Measurements from ENCODE around the gene ERF. TPM values are rescaled to one million over a fixed set of nuclear protein-coding genes. Genes with fewer than 3 reads are reported as not detected.

Gene ERF
- total RNA-seq, 1 donor from 2014 or later, result 43.1 TPM

- TF ChIP-seq EZH2 (IDR thresholded peaks at IDR 0.05) (no peak), EZH2phosphoT487 (IDR thresholded peaks at IDR 0.05) (no peak), CTCF (IDR thresholded peaks at IDR 0.05) (no peak)
- no peak overlapping the region for H2AFZ ChIP-seq (replicated peaks)
- H3K9me3 ChIP-seq (ENCODE audit: low read depth), result no peaks in the 10 kb centered on the region
- peaks cover 48% of the 10 kb centered on the region for H3F3A ChIP-seq (ENCODE audit: low read depth)
- no peak for DNase-seq (ENCODE audit: low spot score)
- no peak overlapping the region for H3K27ac ChIP-seq
- Mint-ChIP-seq H3K4me1 (peaks cover 37% of the 10 kb centered on the region), H3K9me3 (no peaks in the 10 kb centered on the region), H3K36me3 (peaks cover 2% of the 10 kb centered on the region), H3K27me3 (ENCODE audit: insufficient read depth, low read depth) (peaks cover 8% of the 10 kb centered on the region), H3K4me3 (peak overlapping the region; percentile 70), H3K27ac (no peak overlapping the region)
- no peak overlapping the region for H3K4me3 ChIP-seq
- peaks cover 87% of the 10 kb centered on the region for H4K20me1 ChIP-seq (ENCODE audit: low read depth)
- peaks cover 17% of the 10 kb centered on the region for H3K4me1 ChIP-seq
- no peak overlapping the region for H3K4me2 ChIP-seq
- H3K27me3 ChIP-seq, result no peaks in the 10 kb centered on the region
- peaks cover 59% of the 10 kb centered on the region for H3K79me2 ChIP-seq (ENCODE audit: low read depth)
- no peaks in the 10 kb centered on the region for H3K36me3 ChIP-seq
- H3K9ac ChIP-seq, result no peak overlapping the region
These were observed 5.2 kb downstream of the ERF start for GRCh38 chr19:42249769-42250168.

- peaks cover 54% of the 10 kb centered on the region for H3K79me2 ChIP-seq (ENCODE audit: low read depth)
- no peak overlapping the region for H3K4me2 ChIP-seq
These were observed 5.7 kb downstream of the ERF start for GRCh38 chr19:42249149-42249750.

DNA sequence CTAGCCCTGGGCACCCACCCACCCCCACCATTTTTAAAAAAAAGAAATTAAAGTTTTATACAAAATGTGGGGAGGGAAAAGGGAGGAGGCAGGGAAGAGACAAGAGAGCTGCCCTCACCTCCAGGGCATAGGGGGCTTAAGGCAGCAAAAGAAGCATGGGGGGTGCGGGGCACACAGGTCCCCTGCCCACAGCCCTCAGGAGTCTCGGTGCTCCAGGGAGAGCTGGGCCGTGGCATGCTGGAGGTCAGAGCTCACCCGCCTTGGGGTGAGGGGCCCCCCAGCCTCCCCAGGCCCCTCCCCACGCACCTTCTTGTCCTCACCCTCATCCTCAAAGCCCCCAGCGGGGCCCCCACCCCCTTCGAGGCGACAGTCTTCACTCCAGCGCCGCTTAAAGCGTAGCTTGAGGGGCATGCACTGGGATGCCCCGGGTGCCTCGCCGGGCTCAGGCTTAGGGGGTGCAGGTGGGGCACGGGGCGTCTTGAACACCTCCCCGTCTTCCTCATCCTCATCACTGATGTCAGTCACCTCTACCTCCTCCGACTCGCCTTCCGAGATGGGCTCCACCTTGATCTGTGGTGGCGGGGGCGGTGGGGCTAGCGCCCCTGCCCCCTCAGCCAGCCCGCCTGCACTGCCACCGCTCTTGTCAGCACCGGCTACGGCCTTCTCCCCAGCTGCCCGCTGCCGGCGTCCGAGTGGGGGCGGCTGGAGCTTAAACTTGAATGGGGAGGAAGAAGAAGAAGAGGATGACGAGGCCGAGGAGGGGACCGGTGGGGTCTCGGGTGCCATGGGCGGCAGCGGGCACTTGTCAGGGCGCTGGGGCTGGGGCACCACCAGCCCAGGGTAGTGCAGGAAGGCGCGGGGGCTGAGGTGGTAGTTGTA lies 6.4 kb downstream of the ERF start:
- no peak overlapping the region for H3K4me2 ChIP-seq
- H3K4me1 Mint-ChIP-seq, result peaks cover 44% of the 10 kb centered on the region
- no peak overlapping the region for H3K4me3 ChIP-seq
- H3K36me3 ChIP-seq, result no peaks in the 10 kb centered on the region
- no peak overlapping the region for H3K27ac ChIP-seq
- peaks cover 2% of the 10 kb centered on the region for H3K36me3 Mint-ChIP-seq
- H3K4me3 Mint-ChIP-seq, result no peak overlapping the region
- H2AFZ ChIP-seq (replicated peaks), result no peak overlapping the region
- peaks cover 86% of the 10 kb centered on the region for H4K20me1 ChIP-seq (ENCODE audit: low read depth)
- no peak for TF ChIP-seq EZH2 (IDR thresholded peaks at IDR 0.05)
- TF ChIP-seq EZH2phosphoT487 (IDR thresholded peaks at IDR 0.05), result no peak
- no peak for TF ChIP-seq CTCF (IDR thresholded peaks at IDR 0.05)
- H3K27me3 ChIP-seq, result no peaks in the 10 kb centered on the region
- no peaks in the 10 kb centered on the region for H3K9me3 Mint-ChIP-seq
- peaks cover 48% of the 10 kb centered on the region for H3F3A ChIP-seq (ENCODE audit: low read depth)
- peaks cover 46% of the 10 kb centered on the region for H3K79me2 ChIP-seq (ENCODE audit: low read depth)
- DNase-seq (ENCODE audit: low spot score), result no peak
- peaks cover 17% of the 10 kb centered on the region for H3K4me1 ChIP-seq
- peaks cover 8% of the 10 kb centered on the region for H3K27me3 Mint-ChIP-seq (ENCODE audit: insufficient read depth, low read depth)
- H3K9ac ChIP-seq, result no peak overlapping the region
- H3K27ac Mint-ChIP-seq, result no peak overlapping the region
- H3K9me3 ChIP-seq (ENCODE audit: low read depth), result no peaks in the 10 kb centered on the region

More at GRCh38 chr19:42249149-42249750, 5.7 kb downstream of the ERF start:
- H3K4me1 ChIP-seq, result peaks cover 17% of the 10 kb centered on the region
- TF ChIP-seq EZH2 (IDR thresholded peaks at IDR 0.05) (no peak), CTCF (IDR thresholded peaks at IDR 0.05) (no peak), EZH2phosphoT487 (IDR thresholded peaks at IDR 0.05) (no peak)
- H3K27me3 ChIP-seq, result no peaks in the 10 kb centered on the region
- Mint-ChIP-seq H3K27me3 (ENCODE audit: insufficient read depth, low read depth) (peaks cover 8% of the 10 kb centered on the region), H3K9me3 (no peaks in the 10 kb centered on the region), H3K27ac (no peak overlapping the region), H3K4me3 (no peak overlapping the region), H3K4me1 (peaks cover 41% of the 10 kb centered on the region), H3K36me3 (peaks cover 2% of the 10 kb centered on the region)
- no peak overlapping the region for H3K27ac ChIP-seq
- H3K4me3 ChIP-seq, result no peak overlapping the region
- peaks cover 47% of the 10 kb centered on the region for H3F3A ChIP-seq (ENCODE audit: low read depth)
- no peaks in the 10 kb centered on the region for H3K9me3 ChIP-seq (ENCODE audit: low read depth)
- no peak overlapping the region for H2AFZ ChIP-seq (replicated peaks)
- peaks cover 87% of the 10 kb centered on the region for H4K20me1 ChIP-seq (ENCODE audit: low read depth)
- no peak overlapping the region for H3K9ac ChIP-seq
- DNase-seq (ENCODE audit: low spot score), result no peak
- H3K36me3 ChIP-seq, result no peaks in the 10 kb centered on the region
